Limb (tissue), 2 donors: ENCODE data around the gene ST6GAL1.

Source experiments
- DNase-seq, 2 donors: peaks; one replicate each; pipeline ENCODE4 v3.0.0-alpha.2; 2016; ENCODE audit errors: extremely low spot score in 2 of 2

ST6GAL1 gene

GRCh38 chr3:187107989-187108388 is 177.7 kb downstream of the ST6GAL1 start:
- no peak for DNase-seq

GRCh38 chr3:187110156-187110555 is 179.8 kb downstream of the ST6GAL1 start:
- DNase-seq: no peak

- DNase-seq: peak in 1 of 2 donors; percentile 15
Measured at GRCh38 chr3:187112934-187113793, 182.8 kb downstream of the ST6GAL1 start.

- DNase-seq: no peak
Measured at GRCh38 chr3:187114511-187114910, 184.2 kb downstream of the ST6GAL1 start.

- DNase-seq: no peak
Measured at GRCh38 chr3:187120326-187120725, 190.0 kb downstream of the ST6GAL1 start.

GRCh38 chr3:187122261-187122660 is 191.9 kb downstream of the ST6GAL1 start:
- DNase-seq: no peak

GRCh38 chr3:187125319-187126031 is 195.1 kb downstream of the ST6GAL1 start:
- no peak for DNase-seq
